DMS153 (cell line): Measurements from ENCODE around the gene ACSF3.
"Not testable (repeated sequence)": the region's sequence is repeated elsewhere in the genome, so short reads cannot be mapped to it uniquely, and the experiment has no call there.

ENCODE experiments used
- DNase-seq: peaks from one replicate; lab custom pipeline; 2025; lab: John Stamatoyannopoulos, UW

ACSF3 gene

DNA sequence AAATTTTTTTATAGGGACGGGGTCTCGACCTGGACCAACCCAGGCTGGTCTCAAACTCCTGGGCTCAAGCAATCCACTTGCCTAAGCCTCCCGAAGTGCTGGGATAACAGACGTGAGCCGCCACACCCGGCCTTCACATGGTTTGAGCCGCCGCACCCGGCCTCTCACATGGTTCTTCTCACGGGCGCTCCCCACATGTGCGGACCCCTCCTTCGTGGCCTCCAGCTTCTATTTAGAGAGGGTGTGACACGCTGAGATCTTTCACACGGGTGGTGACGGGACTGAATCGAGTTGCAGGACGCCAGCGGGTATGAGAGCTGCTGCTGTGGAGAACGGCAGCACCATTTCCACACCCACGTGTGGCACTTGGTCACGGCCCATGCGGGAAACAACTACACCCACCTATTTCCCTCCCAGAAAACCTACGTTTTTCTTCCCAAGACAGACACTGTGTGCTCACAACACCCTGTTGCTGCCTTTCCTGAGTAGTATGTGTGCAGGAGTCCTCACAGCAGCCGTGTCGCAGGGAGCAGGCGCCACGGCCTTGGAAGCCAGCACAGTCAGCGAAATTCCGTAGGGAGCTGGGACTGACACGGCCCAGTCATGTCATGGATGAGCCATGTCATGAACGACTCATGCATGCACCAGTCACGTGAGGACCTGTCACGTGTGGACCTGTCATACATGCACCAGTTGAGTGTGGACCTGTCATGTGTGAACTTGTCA is 20.1 kb upstream of the ACSF3 start:
- no peak for DNase-seq

GRCh38 chr16:89074072-89074674 is 19.5 kb upstream of the ACSF3 start:
- not testable (repeated sequence) for DNase-seq

- DNase-seq: no peak
These were observed 18.6 kb upstream of the ACSF3 start for GRCh38 chr16:89074803-89075688.

- DNase-seq: no peak
These were observed 17.5 kb upstream of the ACSF3 start for GRCh38 chr16:89076159-89076558.

DNA sequence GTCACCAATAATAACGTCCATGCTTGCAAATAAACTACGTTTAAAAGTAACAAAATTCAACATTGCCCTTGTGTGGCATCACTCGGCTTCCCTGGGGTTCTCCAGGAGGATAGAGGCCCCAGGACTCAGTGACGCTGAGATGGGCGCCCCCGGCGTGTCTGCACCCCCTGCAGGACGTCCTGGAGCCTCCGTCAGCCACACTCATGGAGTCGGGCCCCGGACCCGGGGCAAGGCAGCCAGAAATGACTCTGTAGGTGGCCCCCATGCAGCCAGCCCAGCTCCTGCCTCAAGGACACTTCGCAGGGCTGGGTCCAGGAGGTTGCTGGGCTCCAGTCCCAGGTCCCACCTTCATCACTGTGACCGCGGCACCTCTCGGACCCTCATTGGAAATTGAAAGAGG is 16.6 kb upstream of the ACSF3 start:
- no peak for DNase-seq

DNA sequence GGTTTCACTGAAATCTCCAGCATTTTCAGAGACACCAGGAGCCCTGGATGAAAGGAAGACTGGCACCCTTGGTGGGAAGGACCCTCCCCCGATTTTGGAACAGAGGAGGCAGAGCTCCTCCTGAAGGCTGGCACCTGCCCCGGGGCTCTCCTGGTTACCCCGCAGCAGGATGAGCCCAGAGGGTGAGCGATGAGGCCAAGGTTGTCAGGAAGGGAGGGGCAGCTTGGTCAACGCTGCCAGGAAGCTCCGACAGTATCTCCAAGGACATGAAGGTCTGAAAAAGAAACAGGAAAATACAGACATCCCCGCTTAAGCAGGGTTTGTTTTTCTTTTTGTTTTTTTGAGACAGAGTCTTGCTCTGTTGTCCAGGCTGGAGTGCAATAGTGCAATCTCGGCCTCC is 15.5 kb upstream of the ACSF3 start:
- no peak for DNase-seq

GRCh38 chr16:89079434-89079980 is 14.1 kb upstream of the ACSF3 start:
- DNase-seq: no peak

DNA sequence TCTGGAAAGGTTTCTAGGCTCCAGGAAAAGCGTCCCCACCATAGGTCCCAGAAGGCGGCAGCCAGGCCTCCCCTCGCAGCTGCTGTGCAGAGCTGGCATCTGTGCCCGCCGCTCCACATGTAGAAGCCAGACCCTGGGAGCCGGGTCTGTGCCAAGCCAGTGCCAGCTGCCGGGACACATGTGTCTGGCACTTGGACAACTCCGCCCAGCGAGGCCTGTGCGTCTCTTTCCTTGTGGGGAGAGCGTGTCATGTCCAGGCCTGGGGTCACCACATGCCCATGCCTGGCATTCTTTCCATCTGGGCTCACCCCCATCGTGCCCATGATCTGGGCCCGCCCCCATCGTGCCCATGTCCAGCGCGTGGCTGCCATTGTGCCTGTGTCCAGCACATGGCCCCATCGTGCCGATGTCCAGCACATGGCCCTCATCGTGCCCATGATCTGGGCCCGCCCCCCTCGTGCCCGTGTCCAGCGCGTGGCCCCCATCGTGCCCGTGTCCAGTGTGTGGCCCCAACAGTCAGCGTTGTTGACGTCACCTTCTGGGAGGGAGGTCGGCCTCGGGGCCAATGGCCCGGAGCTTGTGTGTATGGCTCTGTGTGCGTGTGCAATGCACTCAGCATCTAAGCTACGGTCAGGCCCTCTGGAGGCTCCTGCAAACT is 13.3 kb upstream of the ACSF3 start:
- DNase-seq: no peak

GRCh38 chr16:89081556-89081955 is 12.1 kb upstream of the ACSF3 start:
- DNase-seq: no peak

DNA sequence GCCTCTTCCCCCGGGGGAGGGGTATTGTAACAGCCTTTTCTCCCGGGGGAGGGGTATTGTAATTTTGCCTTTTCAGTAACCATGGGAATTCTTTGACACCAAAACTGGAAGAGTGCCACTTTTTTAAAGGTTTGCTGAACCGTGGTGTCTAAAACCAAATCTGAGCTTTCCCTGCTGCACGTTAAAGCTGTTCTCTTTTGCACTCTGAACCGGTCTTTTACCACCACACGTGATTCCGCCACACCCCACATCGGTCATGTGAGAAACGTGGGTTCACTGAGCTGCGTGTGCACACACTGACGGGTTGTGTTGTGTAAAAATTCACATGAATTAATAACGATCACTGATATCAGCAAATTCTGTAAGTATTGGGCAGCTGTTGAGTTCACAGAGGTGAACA is 9.2 kb upstream of the ACSF3 start:
- no peak for DNase-seq

DNA sequence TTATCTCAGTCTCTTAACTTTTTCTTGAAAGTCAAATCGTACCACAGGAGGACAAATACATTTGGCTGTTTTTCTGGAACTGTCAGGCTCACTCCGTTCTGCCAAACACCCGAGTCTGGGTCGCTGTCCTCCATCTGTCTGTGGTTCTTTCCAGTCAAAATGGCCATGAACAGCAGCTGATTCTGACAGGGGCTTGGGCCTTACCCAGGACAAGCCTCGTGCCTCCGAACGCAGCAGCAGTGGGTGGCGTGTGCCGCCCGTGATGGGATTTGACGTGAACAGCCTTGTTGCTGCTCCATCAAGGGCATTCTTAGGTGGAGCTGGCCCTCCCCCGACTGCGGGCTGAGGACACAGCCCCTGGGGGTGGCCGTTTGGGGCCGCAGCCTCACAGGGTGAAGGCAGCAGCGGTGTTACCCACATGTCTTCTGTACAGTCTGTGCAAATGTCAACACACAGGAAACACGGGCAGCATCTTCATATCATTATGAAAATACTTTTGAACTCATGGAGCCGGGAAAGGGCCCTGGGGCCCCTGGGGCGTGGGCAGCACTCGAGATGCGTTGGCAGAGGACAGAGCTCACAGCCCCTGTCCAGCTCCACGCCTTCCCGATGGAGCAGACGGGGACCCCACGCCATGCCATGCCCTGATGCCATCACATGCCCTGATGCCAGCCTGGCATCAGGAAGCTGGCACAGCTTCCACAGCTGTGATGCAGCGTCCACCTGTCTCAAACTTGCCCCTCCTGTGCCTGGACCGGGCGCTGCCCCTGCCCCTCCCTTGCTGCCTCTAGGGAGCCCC is 8.6 kb upstream of the ACSF3 start:
- DNase-seq: no peak

DNA sequence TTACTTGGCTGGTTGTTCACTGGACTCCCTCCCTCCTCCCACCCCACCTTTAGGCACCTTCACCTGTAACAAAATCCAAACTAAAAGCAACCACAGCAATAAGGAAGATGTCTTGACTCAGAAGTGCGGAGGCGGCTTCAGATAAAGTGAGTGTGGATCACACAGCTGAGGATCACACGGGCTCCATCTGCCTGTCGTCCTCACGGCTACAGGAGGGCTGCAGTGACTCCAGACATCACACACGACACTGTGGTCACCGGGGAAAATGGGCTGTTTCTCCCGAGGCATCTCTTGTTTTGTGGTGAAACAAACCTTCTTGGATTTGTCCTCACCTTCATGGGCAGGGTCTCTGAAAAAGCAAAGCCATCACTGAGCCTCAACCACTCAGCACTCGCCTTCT is 7.9 kb upstream of the ACSF3 start:
- no peak for DNase-seq

DNA sequence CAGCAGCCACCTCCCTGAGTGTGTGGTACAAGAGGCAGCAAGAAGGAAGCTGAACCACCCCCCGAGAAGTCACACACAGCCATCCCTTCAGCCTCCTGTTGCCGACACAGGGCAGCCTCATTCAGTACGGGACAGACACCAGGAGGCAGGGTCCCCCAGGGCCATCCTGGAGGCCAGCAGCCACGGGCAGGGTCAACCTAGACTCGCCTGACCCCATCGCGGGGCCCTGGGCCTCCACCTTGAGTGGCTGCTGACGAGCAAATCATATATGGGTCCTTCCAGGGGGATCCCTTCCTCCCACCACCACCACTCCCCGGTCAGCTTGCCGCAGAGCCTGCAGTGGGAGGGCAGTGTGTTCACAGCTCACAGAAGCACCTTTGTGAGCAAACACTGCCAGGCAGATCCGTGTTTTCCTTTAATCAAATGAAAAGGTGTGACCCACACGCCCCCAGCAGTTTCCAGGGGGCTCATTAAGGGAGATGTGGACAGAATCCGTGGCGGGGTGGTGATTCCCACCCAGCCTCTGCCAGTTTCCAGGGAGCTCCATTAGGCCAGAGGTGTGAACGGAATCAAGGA is 5.6 kb upstream of the ACSF3 start:
- no peak for DNase-seq

- DNase-seq: no peak
These were observed 4.5 kb upstream of the ACSF3 start for GRCh38 chr16:89089120-89089519.

GRCh38 chr16:89090182-89090630 is 3.4 kb upstream of the ACSF3 start:
- peak; percentile 82 for DNase-seq

- DNase-seq: no peak
These were observed 2.8 kb upstream of the ACSF3 start for GRCh38 chr16:89090669-89091426.

- no peak for DNase-seq
These were observed 1.6 kb upstream of the ACSF3 start for GRCh38 chr16:89092013-89092412.

DNA sequence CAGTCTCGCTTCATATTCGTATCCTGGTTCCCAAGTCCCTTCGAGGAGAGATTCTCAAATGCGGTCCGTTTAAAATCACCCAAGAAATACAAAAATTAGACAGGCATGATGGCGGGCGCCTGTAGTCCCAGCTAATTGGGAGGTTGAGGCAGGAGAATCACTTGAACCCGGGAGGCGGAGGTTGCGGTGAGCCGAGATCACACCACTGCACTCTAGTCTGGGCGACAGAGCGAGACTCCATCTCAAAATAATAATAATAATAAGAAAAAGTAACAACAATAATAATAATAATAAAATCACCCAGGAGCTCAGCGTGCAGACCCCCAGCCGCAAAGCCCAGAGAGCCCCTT is 425 bp upstream of the ACSF3 start:
- not testable (repeated sequence) for DNase-seq

- DNase-seq: no peak
These were observed 714 bp downstream of the ACSF3 start for GRCh38 chr16:89094252-89094879.

DNA sequence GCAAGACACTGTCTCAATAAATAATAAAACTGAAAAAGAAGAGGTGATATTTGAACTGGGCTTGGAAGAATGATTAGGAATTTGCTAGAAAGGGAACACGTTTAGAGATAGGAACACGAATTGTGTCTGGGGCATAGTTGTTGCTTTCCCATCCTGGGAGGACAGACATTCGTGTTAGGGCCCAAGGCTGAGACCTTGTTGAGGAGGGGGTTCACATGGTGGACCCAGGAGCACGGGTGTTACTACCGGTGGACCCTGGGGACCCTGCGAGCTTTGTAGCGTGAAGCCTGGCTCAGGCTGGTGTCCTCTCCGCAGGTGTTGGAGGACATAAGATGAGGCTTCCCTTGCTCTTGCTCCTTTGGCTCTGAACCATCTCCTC is 1.2 kb downstream of the ACSF3 start:
- no peak for DNase-seq
